Measurements from ENCODE around the gene MACROD2. TPM values are rescaled to one million over a fixed set of nuclear protein-coding genes. Genes with fewer than 3 reads are reported as not detected.

MACROD2 gene
- total RNA-seq, 1 donor from 2014 or later: 1.6 TPM

- no peak for DNase-seq (ENCODE audit: low read depth)
- FAIRE-seq: no peak
- H3K27me3 ChIP-seq (ENCODE audit: control insufficient read depth, insufficient read depth, low read length): no peaks in the 10 kb centered on the region
- no peak for TF ChIP-seq CTCF (IDR thresholded peaks at IDR 0.05; ENCODE audit: insufficient read depth, low read length, severe bottlenecking)
- H3K36me3 ChIP-seq (ENCODE audit: control insufficient read depth, insufficient read depth, low read length): no peaks in the 10 kb centered on the region
- H3K4me3 ChIP-seq (ENCODE audit: low read depth, low read length): no peak overlapping the region
These were observed 706.0 kb downstream of the MACROD2 start for GRCh38 chr20:14701326-14701725.

GRCh38 chr20:14706555-14706954, 711.2 kb downstream of the MACROD2 start:
- H3K27me3 ChIP-seq (ENCODE audit: control insufficient read depth, insufficient read depth, low read length): no peaks in the 10 kb centered on the region
- FAIRE-seq (no peak), DNase-seq (ENCODE audit: low read depth) (no peak)
- no peak overlapping the region for H3K4me3 ChIP-seq (ENCODE audit: low read depth, low read length)
- TF ChIP-seq CTCF (IDR thresholded peaks at IDR 0.05; ENCODE audit: insufficient read depth, low read length, severe bottlenecking): no peak
- no peaks in the 10 kb centered on the region for H3K36me3 ChIP-seq (ENCODE audit: control insufficient read depth, insufficient read depth, low read length)

GRCh38 chr20:14707026-14707680, 711.8 kb downstream of the MACROD2 start:
- FAIRE-seq (no peak), DNase-seq (ENCODE audit: low read depth) (no peak)
- Histone ChIP-seq H3K36me3 (ENCODE audit: control insufficient read depth, insufficient read depth, low read length) (no peaks in the 10 kb centered on the region), H3K4me3 (ENCODE audit: low read depth, low read length) (no peak overlapping the region), H3K27me3 (ENCODE audit: control insufficient read depth, insufficient read depth, low read length) (no peaks in the 10 kb centered on the region)
- no peak for TF ChIP-seq CTCF (IDR thresholded peaks at IDR 0.05; ENCODE audit: insufficient read depth, low read length, severe bottlenecking)

- Histone ChIP-seq H3K27me3 (ENCODE audit: control insufficient read depth, insufficient read depth, low read length) (no peaks in the 10 kb centered on the region), H3K4me3 (ENCODE audit: low read depth, low read length) (no peak overlapping the region), H3K36me3 (ENCODE audit: control insufficient read depth, insufficient read depth, low read length) (no peaks in the 10 kb centered on the region)
- TF ChIP-seq CTCF (IDR thresholded peaks at IDR 0.05; ENCODE audit: insufficient read depth, low read length, severe bottlenecking): no peak
- peak; percentile 44 for DNase-seq (ENCODE audit: low read depth)
- FAIRE-seq: no peak
These were observed 712.7 kb downstream of the MACROD2 start for GRCh38 chr20:14707865-14708596.

GRCh38 chr20:14709439-14709838, 714.1 kb downstream of the MACROD2 start:
- no peak for DNase-seq (ENCODE audit: low read depth)
- no peak for FAIRE-seq
- TF ChIP-seq CTCF (IDR thresholded peaks at IDR 0.05; ENCODE audit: insufficient read depth, low read length, severe bottlenecking): no peak
- H3K27me3 ChIP-seq (ENCODE audit: control insufficient read depth, insufficient read depth, low read length): no peaks in the 10 kb centered on the region
- H3K4me3 ChIP-seq (ENCODE audit: low read depth, low read length): no peak overlapping the region
- H3K36me3 ChIP-seq (ENCODE audit: control insufficient read depth, insufficient read depth, low read length): no peaks in the 10 kb centered on the region

Data from bronchial epithelial cell (primary cell).